ENCODE results near the gene LRSAM1. TPM values are rescaled to one million over a fixed set of nuclear protein-coding genes. Genes with fewer than 3 reads are reported as not detected.

LRSAM1 gene
- total RNA-seq, 1 donor from 2014 or later = 6.7 TPM

GRCh38 chr9:127550751-127551150 lies 99.4 kb downstream of the LRSAM1 start:
- Histone ChIP-seq H3F3A (ENCODE audit: low read depth) (peaks cover 11% of the 10 kb centered on the region), H3K4me3 (no peak overlapping the region), H4K20me1 (ENCODE audit: low read depth) (peaks cover 9% of the 10 kb centered on the region), H3K9me3 (ENCODE audit: low read depth) (no peaks in the 10 kb centered on the region), H3K9ac (no peak overlapping the region), H3K4me2 (no peak overlapping the region), H3K4me1 (peaks cover 21% of the 10 kb centered on the region), H2AFZ (replicated peaks) (no peak overlapping the region), H3K36me3 (no peaks in the 10 kb centered on the region), H3K27ac (no peak overlapping the region), H3K27me3 (no peaks in the 10 kb centered on the region), H3K79me2 (ENCODE audit: low read depth) (peaks cover 4% of the 10 kb centered on the region)
- Mint-ChIP-seq H3K36me3 (no peaks in the 10 kb centered on the region), H3K27ac (peak overlapping the region; percentile 75), H3K27me3 (ENCODE audit: insufficient read depth, low read depth) (peaks cover 13% of the 10 kb centered on the region), H3K9me3 (no peaks in the 10 kb centered on the region), H3K4me1 (peaks cover 30% of the 10 kb centered on the region), H3K4me3 (no peak overlapping the region)
- TF ChIP-seq EZH2 (IDR thresholded peaks at IDR 0.05) (no peak), EZH2phosphoT487 (IDR thresholded peaks at IDR 0.05) (no peak)
- TF ChIP-seq, protein P1, sequence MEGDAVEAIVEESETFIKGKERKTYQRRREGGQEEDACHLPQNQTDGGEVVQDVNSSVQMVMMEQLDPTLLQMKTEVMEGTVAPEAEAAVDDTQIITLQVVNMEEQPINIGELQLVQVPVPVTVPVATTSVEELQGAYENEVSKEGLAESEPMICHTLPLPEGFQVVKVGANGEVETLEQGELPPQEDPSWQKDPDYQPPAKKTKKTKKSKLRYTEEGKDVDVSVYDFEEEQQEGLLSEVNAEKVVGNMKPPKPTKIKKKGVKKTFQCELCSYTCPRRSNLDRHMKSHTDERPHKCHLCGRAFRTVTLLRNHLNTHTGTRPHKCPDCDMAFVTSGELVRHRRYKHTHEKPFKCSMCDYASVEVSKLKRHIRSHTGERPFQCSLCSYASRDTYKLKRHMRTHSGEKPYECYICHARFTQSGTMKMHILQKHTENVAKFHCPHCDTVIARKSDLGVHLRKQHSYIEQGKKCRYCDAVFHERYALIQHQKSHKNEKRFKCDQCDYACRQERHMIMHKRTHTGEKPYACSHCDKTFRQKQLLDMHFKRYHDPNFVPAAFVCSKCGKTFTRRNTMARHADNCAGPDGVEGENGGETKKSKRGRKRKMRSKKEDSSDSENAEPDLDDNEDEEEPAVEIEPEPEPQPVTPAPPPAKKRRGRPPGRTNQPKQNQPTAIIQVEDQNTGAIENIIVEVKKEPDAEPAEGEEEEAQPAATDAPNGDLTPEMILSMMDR (IDR thresholded peaks at IDR 0.05) = no peak
- DNase-seq (ENCODE audit: low spot score) = no peak

Small RNA genes within 50 kb of the gene (small RNA-seq; reads per million reads assigned to genes)
- not detected for gene RF00019
- gene SNORA65 = 402 reads per million, percentile 99 among the genes with 10 or more reads in this experiment

Other genes starting within 250 kb of the LRSAM1 start
- 22.6 and 32.0 TPM in 2 replicates for gene GARNL3, start 186.7 kb upstream of the LRSAM1 start, total RNA-seq (ENCODE audit: low replicate concordance)
- 9.4 and 22.8 TPM in 2 replicates for gene SLC2A8, start 54.3 kb upstream of the LRSAM1 start, total RNA-seq (ENCODE audit: low replicate concordance)
- 6.7 and 7.3 TPM in 2 replicates for gene ZNF79, start 27.1 kb upstream of the LRSAM1 start, total RNA-seq (ENCODE audit: low replicate concordance)
- 2,064 and 2,640 TPM in 2 replicates for gene RPL12, start 104 bp upstream of the LRSAM1 start, total RNA-seq (ENCODE audit: low replicate concordance)
- gene STXBP1, start 160.8 kb downstream of the LRSAM1 start, total RNA-seq (ENCODE audit: low replicate concordance) = 12.0 and 23.1 TPM in 2 replicates